Stimulated activated naive CD4-positive, alpha-beta T cell treated with Interleukin-2 at 50 U/mL for 16 hours (primary cell): Measurements from ENCODE around the gene STIMATE.

Experiments
- DNase-seq: peaks from one replicate; lab custom pipeline; 2025; lab: John Stamatoyannopoulos, UW

The STIMATE gene

DNA sequence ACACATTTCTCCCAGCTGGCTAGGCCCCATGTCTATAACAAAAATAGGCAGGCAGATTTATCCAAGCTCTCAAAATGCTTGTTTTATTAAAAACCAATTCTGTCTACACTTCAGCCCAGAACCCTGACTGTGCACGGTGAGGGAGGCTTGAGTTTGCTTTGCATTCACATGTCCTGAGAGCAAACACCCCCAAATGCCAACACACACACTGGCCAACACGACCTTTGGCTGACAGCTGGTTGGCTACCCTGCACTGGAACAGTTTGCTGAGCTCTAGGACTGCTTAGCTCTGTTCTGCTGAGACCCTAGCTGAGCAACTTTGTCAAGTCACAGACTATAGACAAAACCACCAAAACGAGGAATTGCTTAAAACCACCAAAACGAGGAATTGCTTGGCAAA lies 3.6 kb downstream of the STIMATE start:
- DNase-seq = no peak

- peak; percentile 27 for DNase-seq
Observed at GRCh38 chr3:52892625-52893311, 4.6 kb downstream of the STIMATE start.

DNA sequence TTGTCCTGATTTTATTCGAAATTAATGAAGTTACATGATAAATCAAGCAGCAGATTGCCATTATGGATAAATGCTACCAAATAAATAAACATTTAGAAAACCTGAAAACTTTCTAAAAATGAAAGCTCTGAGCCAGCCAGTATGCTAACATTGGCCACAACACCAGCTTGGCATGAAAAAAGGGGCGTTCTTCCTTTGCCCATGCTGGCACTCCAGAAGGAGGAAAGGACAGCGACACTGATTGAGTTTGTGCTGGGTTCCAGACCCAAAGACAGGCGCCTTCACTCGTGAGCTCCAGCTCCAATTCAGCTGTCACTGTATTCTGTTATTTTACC lies 5.1 kb downstream of the STIMATE start:
- no peak for DNase-seq

DNA sequence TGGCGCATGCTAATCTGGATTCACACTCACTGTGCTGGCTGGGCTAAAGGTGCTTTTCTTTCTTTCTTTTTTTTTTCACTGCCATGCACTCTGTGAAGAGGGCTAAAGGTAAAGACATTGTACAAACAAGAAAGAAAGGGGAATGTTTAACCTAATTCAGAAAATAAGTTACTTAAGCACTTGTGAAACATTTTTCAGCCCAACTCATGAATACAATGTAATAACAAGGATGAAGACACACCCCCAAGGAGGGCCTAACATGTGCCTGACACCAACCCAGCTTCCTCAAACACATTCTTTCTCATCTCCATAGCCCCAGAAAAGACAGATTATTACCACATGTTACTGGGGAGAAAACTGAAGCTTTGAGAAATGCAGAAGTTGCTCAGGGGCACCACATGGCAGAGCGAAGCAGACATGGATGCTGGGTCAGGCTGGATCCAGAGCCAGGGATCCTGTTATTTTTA lies 5.7 kb downstream of the STIMATE start:
- DNase-seq = no peak

- peak; percentile 48 for DNase-seq
Observed at GRCh38 chr3:52891164-52891563, 6.2 kb downstream of the STIMATE start.

DNA sequence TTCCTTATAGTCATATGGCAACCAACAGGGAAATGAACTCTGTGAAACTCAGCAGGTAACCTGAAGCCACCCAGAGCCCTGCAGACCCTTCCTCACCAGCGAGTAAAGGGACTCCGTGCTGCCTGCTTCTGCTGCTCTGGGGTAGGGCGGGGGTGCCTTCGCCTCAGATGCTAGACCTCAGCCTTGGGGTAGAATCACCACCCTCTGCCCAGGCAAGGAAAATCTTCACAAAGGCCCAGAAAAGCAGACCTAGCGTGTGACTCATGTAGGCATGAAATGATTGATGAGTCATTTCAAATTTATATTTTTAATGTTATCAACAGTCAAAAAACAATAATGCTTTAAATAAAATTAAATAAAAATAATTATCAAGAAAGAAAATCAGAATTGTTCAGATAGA lies 6.6 kb downstream of the STIMATE start:
- DNase-seq = peak; percentile 34

- no peak for DNase-seq
Observed at GRCh38 chr3:52889901-52890300, 7.4 kb downstream of the STIMATE start.

DNA sequence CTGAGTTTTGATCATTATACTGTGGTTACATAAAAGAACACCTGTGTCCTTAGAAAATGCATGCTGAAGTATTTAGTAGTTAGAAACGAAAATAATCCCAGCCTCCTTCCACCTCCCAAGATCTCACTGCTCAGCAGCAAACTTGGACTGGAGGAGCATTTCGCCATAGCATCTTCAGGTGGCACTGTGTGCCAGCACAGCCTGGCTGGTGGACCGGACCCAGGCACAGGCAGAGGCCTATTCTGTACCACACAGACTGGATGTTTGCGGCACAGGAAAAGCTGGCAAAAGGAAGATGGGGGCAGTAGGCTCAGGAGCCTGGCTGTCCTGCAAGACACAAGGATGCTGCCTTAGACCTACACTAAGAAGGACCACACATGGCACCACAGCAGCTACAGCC lies 10.2 kb downstream of the STIMATE start:
- no peak for DNase-seq

DNA sequence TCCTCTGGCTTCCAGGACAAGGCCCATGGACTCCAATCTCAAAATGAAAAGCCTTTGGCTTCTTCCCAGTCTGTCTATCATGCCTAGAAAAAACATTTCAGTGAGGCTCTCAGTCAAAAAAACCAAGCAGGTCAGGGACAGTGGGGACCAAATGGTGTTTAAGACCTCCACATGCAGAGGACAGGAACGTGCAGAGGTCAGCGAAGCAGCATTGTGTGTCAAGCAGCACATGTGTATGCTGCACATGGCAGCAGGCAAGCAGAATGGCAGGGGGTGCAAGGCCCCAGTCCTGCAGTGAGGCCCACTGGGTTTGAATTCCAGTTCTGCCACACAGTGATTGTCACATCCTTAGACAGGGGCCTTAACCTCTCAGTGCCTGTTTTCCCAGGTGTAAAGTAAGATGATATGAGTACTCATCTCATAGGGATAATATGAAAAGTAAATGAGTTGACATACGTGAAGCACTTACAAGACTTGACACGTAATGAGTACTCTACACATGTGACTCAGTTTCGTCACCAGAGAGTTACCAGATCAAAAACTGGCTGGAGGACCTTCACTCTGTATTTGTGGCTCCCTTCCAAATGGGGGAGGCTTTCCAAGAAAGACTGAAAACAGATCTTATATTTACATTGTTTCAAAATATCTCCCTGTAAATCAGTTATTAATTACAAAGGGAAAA lies 11.2 kb downstream of the STIMATE start:
- no peak for DNase-seq

DNA sequence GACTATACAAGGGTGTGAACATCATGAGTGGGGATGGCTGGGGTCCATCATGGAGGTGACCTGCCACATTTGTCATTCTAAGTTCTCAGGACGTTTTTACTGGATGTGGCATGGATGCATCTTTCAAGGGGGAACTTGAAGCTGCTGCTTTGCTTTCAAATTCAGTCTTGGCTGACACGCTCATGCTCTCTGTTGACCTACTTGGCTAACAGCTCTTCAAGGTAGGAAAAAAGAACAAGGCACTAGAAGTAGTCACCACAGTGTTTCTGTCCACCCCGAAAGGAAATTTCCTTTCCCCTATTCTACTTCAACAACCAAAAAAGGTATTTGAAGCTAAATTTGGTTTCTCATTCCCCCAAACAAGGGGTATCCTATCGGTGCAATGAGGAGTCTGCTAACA lies 15.0 kb downstream of the STIMATE start:
- DNase-seq = no peak

GRCh38 chr3:52881871-52882270 lies 15.5 kb downstream of the STIMATE start:
- DNase-seq = no peak

- no peak for DNase-seq
Observed at GRCh38 chr3:52880474-52880873, 16.9 kb downstream of the STIMATE start.

- DNase-seq = no peak
Observed at GRCh38 chr3:52880047-52880446, 17.3 kb downstream of the STIMATE start.

DNA sequence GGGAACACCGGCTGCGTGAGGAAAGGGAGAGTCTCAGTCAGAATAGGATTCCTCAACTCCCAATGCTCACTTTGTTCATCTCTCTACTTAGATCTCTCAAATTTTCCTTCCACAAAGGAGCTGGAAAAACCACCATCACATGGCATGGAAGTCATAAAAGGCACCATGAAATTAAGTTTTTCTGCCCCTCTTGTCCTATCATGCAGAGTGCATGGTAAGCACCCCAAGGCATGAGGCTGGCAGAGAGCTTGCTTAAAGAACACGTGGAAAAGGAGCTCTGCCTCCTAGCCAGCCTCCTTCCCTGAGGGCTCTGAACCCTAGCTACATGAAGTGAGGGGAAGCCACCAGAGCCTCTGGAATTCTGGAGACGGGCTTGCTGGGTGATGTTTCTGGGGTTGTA lies 17.8 kb downstream of the STIMATE start:
- no peak for DNase-seq

DNA sequence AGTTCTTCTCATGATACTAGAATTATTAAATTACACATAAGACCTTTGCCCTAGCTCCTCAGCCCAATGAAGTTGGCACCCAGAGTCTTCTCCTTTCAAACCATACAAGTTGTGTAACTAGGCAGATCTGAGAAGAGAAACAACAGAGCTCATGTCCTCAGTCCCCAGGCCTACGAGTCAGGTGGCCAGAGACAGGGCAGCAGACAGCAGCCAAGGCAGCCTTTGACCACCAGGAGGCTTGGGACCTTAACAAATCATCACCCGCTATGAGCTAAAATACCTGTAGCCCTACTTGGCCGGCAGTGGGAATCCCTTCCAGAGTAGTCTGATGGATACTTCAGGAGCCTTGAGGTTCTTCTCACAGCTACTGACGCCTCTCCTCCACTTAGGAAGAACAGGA lies 18.3 kb downstream of the STIMATE start:
- no peak for DNase-seq

DNA sequence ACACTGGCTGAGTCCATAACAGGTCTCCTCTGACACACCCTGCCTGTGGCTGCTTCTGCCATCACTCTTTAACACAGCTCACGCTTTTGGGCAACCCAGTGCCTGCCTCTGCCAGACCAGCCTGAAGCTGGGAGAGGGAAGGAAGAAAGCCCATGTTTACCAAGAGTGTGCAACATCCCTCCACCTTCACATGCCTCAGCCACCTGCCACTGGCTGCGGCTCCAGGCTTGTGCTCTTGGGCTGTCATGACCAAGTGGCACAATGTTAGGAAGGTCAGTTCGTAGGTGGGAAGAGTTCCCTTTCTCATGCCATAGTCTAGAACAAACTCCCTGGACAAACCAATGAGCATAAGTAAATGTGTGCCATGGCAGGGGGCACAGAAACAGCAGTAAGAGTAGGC lies 20.3 kb downstream of the STIMATE start:
- DNase-seq = no peak

GRCh38 chr3:52874864-52875587 lies 22.3 kb downstream of the STIMATE start:
- DNase-seq = no peak

DNA sequence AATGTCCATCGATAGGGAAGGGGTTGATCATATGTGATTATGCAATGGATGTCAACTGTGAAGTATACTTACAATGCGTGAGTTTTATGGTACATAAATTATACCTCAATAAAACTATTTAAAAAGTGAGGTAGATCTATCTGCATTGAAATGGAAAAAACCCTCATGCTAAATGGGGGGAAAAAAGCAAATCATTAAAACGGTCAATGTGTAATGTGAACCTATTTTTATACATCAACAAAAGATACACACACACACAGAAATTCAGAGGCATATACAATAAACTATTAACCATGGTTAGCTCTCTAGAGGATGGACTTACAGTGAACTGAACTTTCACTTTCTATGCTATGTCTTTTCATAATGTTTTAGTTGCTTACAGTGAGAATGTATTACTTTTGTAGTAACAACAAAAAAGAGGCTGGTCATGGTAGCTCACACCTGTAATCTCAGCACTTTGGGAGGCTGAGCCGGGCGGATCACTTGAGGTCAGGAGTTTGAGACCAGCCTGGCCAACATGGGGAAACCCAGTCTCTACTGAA lies 23.1 kb downstream of the STIMATE start:
- no peak for DNase-seq

DNA sequence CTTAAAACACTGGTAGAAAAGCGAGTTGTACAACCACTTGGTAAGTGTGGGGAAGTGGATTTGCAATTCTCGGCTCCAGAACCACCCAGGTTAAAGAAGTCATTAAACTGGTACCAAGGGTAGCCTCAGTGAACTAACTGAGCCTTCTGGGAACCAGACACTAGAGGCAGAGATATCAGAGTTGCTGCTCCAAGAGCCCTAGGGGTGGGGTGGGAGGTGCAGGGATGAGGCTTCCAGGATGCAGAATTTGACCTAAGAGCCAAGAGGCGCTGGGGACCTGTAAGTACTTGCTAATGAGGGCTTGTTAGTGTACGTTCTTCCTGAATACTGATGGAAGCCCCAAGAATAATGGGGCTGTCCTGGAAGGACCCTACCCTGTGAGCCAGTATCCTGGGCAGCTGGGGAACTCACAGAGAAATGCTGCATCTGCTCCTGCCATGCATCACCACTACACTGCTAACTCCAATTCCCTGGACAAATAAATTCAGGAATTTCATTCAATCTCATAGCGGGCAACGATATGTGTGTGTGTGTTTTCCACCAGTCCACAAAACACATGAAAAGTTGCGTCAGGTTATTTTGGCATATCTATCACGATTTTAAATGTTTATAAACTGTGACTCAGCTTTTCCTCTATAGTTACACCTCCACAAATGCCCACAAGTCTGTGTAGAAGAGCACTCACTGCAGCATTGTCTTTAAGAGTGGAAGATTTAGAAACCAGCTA lies 23.8 kb downstream of the STIMATE start:
- no peak for DNase-seq

DNA sequence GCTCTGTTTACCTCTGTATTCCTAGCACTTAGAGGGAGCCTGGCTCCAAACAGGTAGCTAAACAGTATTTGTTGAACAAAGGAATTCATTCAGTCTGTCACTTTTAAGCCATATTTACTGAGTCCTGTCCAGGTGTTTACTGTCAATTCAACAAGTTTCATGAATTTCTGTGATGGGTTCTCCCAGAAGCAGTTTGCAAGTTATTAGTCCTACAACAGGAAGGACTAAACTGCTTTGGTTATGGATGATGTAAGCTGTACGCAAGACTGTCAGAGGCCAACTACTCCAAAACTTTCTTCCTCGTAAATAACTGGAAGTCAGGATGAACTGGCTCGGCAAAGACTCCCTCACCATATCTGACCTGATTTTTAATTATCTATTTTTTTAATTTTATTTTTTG lies 25.1 kb downstream of the STIMATE start:
- DNase-seq = no peak

DNA sequence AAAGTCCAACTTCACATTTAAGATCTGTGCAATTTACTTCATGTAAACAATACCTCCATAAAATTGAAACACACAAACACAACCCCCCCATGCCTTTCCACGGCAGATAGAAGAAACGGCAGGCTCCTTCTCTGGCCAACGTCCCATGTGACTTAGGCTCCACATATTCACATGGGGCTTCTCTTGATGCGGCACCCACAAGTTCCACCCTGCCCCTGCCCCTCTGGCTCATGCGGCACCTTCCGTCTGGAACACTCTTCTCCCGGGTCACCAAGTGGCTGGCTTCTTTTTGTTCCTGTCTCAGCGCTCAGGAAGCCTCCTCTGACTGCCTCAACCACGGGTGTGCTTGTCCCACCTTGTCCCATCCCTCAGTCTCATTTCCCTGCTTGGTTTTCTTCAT lies 25.6 kb downstream of the STIMATE start:
- DNase-seq = no peak

DNA sequence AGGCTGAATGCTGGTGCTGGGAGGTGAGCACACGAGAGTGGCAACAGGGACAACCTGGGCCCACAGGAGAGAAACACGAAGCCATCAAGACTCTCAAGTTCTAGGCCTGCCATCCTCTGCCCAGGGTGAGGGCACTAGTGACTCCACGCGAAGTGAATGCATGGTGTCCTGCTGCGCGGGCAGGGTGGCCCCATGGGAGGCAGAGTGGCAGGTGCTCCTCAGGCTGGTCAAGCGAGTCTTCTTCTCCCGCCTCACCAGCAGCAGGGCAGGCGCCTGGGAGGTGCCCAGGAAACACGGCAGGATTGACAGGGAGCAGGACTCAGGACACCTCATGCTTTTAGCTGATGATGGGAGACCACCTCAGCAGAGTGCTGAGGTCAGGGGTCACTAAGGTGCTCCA lies 26.9 kb downstream of the STIMATE start:
- no peak for DNase-seq
